ENCODE measurements around the gene C10orf62. TPM values are rescaled to one million over a fixed set of nuclear protein-coding genes. Genes with fewer than 3 reads are reported as not detected.

The C10orf62 gene
- total RNA-seq, 1 donor from 2014 or later, result 0.35 TPM

Other genes with a start within 250 kb of the C10orf62 start
- gene RRP12, start 188.4 kb upstream of the C10orf62 start, total RNA-seq, result 11.6 TPM
- 234 TPM for gene PGAM1, start 163.5 kb upstream of the C10orf62 start, total RNA-seq
- gene EXOSC1, start 143.7 kb upstream of the C10orf62 start, total RNA-seq, result 14.7 TPM
- 22.2 TPM for gene ZDHHC16, start 143.5 kb upstream of the C10orf62 start, total RNA-seq
- gene MMS19, start 91.3 kb upstream of the C10orf62 start, total RNA-seq, result 38.4 TPM
- gene UBTD1, start 90.8 kb upstream of the C10orf62 start, total RNA-seq, result 28.1 TPM
- 318 TPM for gene ANKRD2, start 16.9 kb upstream of the C10orf62 start, total RNA-seq
- 11.9 TPM for gene HOGA1, start 5.3 kb upstream of the C10orf62 start, total RNA-seq
- gene MORN4, start 43.8 kb downstream of the C10orf62 start, total RNA-seq, result 8.7 TPM
- gene PI4K2A, start 51.0 kb downstream of the C10orf62 start, total RNA-seq, result 10.2 TPM
- 8.9 TPM for gene AVPI1, start 97.5 kb downstream of the C10orf62 start, total RNA-seq
- gene MARVELD1, start 124.0 kb downstream of the C10orf62 start, total RNA-seq, result 7.1 TPM
- gene ZFYVE27, start 147.4 kb downstream of the C10orf62 start, total RNA-seq, result 13.7 TPM
- gene SFRP5, start 182.3 kb downstream of the C10orf62 start, total RNA-seq, result 1.3 TPM

All from left ventricle myocardium superior (tissue), 1 donor.